ENCODE data around the gene ZXDA.

ZXDA gene

DNA sequence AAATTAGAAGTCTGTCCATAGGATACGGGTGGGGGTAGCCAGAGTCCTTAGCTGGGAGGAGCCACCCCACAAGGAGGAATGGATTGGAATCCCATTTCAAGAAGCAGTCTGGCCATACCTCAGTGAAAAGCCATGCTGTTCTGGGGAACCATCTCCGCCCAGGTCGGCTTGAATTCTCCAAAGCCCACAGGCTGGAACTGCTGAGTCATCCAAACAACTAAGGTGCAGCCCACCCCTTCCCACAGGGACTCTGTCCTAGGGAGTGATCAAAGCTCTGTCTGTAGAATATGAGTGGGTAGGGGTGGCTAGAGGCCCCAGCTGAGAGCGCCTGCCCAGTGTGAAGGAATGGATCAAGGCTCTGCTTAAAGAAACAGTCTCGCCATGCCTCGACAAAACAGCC is 38.8 kb downstream of the ZXDA start:
- H3K4me3 ChIP-seq (ENCODE audit: low read length in 2 of 2): no peak overlapping the region
- no CpG with 5 or more reads among the region's 6 CpGs for whole genome bisulfite sequencing, 2 donors (ENCODE audit: extremely low coverage in 2 of 2, insufficient read length in 2 of 2, insufficient replicate concordance in 1 of 2)

More for the DNA sequence above, 38.8 kb downstream of the ZXDA start:
- Histone ChIP-seq H3K23ac (ENCODE audit: low read depth, low read length, poor library complexity) (no peak overlapping the region), H3K27me3 (ENCODE audit: control insufficient read depth in 3 of 3, insufficient read depth in 3 of 3, low read depth in 1 of 3, low read length in 3 of 3) (no peaks in the 10 kb centered on the region), H2BK5ac (ENCODE audit: low read length) (no peak overlapping the region), H3K27ac (replicated peaks; ENCODE audit: low read length) (no peak overlapping the region), H3K9ac (ENCODE audit: low read depth, low read length, poor library complexity) (no peak overlapping the region), H2AK5ac (ENCODE audit: low read depth, low read length) (no peak overlapping the region), H3K79me1 (ENCODE audit: low read depth, low read length) (no peaks in the 10 kb centered on the region), H2BK12ac (ENCODE audit: low read length) (no peak overlapping the region), H4K8ac (ENCODE audit: low read depth, low read length) (no peak overlapping the region), H3K4ac (ENCODE audit: low read length) (no peak overlapping the region), H3K36me3 (replicated peaks in 1 of 2; ENCODE audit: control insufficient read depth in 2 of 2, insufficient read depth in 2 of 2, low read length in 2 of 2) (no peaks in the 10 kb centered on the region), H3K14ac (ENCODE audit: low read length) (no peak overlapping the region), H4K91ac (ENCODE audit: low read depth, low read length, poor library complexity) (no peak overlapping the region), H2AFZ (ENCODE audit: low read length) (no peak overlapping the region), H2BK15ac (ENCODE audit: low read length) (no peak overlapping the region), H3K9me3 (replicated peaks in 1 of 2; ENCODE audit: control insufficient read depth in 2 of 2, insufficient read depth in 1 of 2, low read depth in 1 of 2, low read length in 2 of 2) (peaks cover 0 to 7% of the 10 kb centered on the region in 2 donors), H3K4me2 (ENCODE audit: insufficient read depth, low read length, poor library complexity, severe bottlenecking) (no peak overlapping the region), H3K4me1 (ENCODE audit: control insufficient read depth in 2 of 2, insufficient read depth in 1 of 2, low read depth in 1 of 2, low read length in 2 of 2) (no peaks in the 10 kb centered on the region), H2BK120ac (ENCODE audit: low read depth, low read length) (no peak overlapping the region), H3K18ac (ENCODE audit: low read length) (no peak overlapping the region)
- no peak for DNase-seq (ENCODE audit: low spot score)
